ENCODE results near the gene MAP3K3.

GRCh38 chr17:63701456-63701820, 79.2 kb downstream of the MAP3K3 start:
- TF ChIP-seq EZH2 (IDR thresholded peaks at IDR 0.05; ENCODE audit: insufficient read depth, poor library complexity, severe bottlenecking) (no peak), EZH2phosphoT487 (IDR thresholded peaks at IDR 0.05; ENCODE audit: insufficient read depth, low read depth) (no peak)
